Endothelial cell of umbilical vein (primary cell): ENCODE measurements around the gene CHL1.

Experiments used
- CTCF ChIP-seq, 2 donors: IDR thresholded peaks; 1 replicate in 1 of 2; 2 replicates in 1 of 2; pipeline ENCODE4 v1.5.1; 2011; ENCODE audit warnings: low read length in 2 of 2, mild to moderate bottlenecking in 2 of 2, moderate library complexity in 2 of 2, control low read depth in 1 of 2, inconsistent platforms in 1 of 2, low read depth in 1 of 2; ENCODE audit not compliant: insufficient read depth in 1 of 2; ENCODE audit errors: extremely low read depth in 1 of 2
- EZH2 ChIP-seq: IDR thresholded peaks from 2 replicates; pipeline ENCODE4 v1.6.1; 2012; ENCODE audit warnings: borderline replicate concordance, low read depth, mild to moderate bottlenecking, moderate library complexity, low read length, inconsistent platforms; ENCODE audit not compliant: severe bottlenecking
- MYC ChIP-seq: IDR thresholded peaks from one replicate; pipeline ENCODE4 v1.6.1; 2011; ENCODE audit warnings: mild to moderate bottlenecking, low read depth, low read length
- POLR2A ChIP-seq: IDR thresholded peaks from 2 replicates; pipeline ENCODE4 v1.6.1; 2012; ENCODE audit warnings: low read depth, mild to moderate bottlenecking, control low read depth, low read length
- POLR2AphosphoS5 ChIP-seq: IDR thresholded peaks from 2 replicates; pipeline ENCODE4 v1.6.1; 2012; ENCODE audit warnings: low read depth, mild to moderate bottlenecking, control low read depth, low read length, moderate library complexity; ENCODE audit not compliant: insufficient read depth

GRCh38 chr3:436053-436452 lies 239.5 kb downstream of the CHL1 start:
- TF ChIP-seq POLR2A, result no peak
- no peak for TF ChIP-seq EZH2
- TF ChIP-seq CTCF (IDR thresholded peaks at IDR 0.05; ENCODE audit: extremely low read depth in 1 of 2, insufficient read depth in 1 of 2, low read depth in 1 of 2, low read length in 2 of 2), result no peak
- no peak for TF ChIP-seq POLR2AphosphoS5
- TF ChIP-seq MYC, result no peak
